ENCODE data around the gene SH3RF1.

Gene SH3RF1

DNA sequence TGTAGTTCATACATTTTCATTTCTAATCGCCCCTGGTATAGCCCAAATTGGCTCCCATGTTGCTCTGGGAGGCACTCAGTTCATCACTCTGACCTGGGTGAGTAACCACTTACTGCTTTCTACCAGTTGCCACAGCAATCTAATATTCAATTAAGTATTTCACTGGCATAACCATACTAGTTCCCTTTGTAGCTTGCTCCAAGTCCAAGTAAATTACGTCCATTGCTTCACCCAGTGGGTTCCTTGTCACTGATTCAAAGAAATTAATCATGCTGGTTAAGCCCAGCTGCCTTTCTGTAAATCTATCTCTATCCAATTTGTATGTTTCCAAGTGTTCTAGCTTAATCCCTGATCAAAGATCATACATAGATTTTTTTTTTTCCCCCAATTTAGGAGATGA, 168.7 kb downstream of the SH3RF1 start:
- DNase-seq (ENCODE audit: low read depth): no peak

DNA sequence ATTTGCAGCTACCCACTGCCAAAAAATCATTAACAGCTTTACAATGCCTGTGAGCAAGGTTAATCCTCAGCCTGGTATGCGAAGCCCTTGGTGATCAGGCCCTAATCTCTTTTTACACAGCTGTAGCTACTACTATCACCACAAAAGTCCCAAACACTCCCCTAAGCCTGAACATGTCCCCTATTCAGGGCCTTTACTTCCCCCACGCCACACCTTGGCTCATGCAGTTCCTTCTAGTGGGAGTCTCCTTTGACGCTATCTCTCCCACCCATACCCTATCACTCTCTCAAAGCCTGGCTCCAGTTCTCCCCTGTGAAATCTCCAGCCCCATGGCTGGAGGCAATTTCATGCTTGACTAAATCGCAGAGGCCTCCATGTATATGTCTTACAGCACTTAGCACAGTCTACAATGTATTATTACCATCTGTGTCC, 170.1 kb downstream of the SH3RF1 start:
- no peak for DNase-seq (ENCODE audit: low read depth)

DNA sequence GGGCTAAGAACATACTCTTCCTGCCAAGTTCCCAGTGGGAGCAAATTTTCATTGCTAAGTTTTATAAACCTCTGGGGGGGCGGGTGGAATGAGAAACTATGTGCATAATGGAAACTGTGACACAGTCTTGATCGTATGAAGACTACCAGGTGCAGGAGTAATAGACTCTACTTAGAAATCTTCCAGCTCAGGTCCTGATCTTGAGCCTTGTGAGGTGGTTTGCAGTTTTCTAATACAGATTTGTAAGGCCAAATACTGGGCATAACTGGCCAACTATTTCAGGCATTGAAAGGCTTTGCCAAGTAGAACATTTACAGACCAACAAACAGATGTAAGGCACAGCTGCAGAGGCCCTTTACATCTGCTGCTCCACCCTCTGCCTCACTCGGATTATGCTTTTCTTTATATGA, 171.0 kb downstream of the SH3RF1 start:
- DNase-seq (ENCODE audit: low read depth): no peak

DNA sequence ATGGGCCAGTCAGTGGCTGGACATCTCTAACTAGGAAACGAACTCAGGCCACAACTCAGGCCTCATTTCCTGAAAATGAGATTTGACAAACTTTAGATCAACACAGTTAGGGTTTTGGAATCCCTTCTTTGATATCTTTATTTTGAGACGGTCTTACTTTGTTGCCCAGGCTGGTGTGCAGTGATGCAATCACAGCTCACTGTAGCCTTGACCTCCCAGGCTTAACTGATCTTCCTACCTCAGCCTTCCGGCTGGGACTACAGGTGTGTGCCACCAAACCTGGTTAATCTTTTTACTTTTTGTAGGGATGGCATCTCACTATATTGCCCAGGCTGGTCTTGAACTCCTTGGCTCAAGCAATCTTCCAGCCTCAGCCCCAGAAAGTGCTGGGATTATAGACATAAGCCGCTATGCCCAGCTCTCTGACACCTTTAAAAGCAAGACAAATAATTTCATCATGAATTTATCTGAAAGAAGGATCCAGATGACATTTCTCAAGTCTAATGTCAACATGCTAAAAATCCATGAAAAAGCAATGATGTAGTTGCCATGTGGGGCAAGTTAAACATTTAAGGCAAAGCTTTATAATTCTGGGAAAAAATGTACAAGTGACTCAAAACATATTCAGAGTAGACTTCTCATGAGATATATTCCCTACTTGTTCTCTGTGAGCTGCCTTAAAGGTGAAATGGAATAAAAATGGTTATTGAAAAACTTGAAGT, 171.6 kb downstream of the SH3RF1 start:
- DNase-seq (ENCODE audit: low read depth): no peak

DNA sequence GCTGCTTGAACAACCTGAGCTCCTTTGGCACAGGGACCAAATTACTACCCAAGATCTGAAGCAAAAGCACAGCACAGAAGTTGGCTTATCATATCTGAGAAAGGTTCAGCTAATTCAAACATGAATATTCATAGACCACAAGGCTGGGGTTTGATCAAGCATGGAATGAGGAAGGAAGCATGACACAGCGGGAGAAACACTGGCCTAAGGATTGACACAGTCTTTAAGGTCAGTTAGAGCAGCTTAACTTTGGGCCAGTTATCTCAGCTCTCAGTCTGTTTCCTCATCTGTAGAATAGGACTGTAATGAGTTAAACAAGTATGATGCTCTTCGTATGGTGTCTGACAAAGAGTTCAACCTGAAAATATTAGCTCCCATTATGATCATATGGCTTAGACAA, 172.2 kb downstream of the SH3RF1 start:
- no peak for DNase-seq (ENCODE audit: low read depth)

- no peak for DNase-seq (ENCODE audit: low read depth)
These were observed 172.7 kb downstream of the SH3RF1 start for GRCh38 chr4:169098054-169098497.

DNA sequence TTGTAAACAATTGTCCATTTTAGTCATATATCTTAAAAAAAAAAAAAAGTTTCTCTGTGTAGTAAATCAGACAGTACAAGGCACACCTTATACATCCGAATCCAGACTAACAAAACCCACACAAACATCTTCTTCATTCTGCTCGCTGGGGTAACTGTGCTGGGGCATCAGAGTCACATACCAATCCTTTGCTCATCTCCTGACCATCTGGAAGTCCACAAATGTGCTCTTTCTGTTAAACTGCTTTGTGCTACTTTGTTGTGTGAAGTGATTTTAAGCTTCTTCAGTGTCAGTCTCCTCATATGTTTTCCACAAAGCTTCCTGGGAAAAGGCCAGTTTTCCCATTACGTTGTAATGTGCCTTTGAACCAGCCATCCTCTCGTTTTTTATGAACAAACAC, 174.5 kb downstream of the SH3RF1 start:
- no peak for DNase-seq (ENCODE audit: low read depth)

DNA sequence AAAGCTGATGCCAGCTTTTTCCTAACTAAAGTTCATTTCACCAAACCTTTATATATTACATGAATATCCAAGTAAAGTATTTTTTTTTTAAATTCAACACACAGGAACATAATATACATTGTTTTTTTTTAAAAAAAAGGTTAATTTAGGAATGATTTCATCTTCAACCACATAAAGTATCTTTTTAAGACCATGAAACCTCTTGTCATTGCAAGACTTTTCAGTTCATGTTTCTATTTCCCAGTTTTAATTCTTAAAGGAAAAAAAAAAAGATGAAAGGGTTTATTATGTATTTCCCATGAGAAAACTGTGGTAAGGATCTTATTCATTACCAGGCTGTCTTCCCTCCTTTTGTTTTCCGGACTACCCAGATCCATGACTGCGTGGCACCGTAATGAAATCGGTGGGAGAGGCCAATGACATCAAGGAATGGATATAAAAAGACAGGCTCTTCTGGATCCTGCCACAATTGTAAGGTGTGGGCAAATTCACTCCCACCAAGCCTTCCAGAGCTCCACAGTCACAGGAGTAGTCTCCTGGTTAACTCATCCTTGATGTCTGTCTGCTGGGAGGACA, 176.0 kb downstream of the SH3RF1 start:
- no peak for DNase-seq (ENCODE audit: low read depth)

GRCh38 chr4:169092889-169093522, 177.8 kb downstream of the SH3RF1 start:
- no peak for DNase-seq (ENCODE audit: low read depth)

DNA sequence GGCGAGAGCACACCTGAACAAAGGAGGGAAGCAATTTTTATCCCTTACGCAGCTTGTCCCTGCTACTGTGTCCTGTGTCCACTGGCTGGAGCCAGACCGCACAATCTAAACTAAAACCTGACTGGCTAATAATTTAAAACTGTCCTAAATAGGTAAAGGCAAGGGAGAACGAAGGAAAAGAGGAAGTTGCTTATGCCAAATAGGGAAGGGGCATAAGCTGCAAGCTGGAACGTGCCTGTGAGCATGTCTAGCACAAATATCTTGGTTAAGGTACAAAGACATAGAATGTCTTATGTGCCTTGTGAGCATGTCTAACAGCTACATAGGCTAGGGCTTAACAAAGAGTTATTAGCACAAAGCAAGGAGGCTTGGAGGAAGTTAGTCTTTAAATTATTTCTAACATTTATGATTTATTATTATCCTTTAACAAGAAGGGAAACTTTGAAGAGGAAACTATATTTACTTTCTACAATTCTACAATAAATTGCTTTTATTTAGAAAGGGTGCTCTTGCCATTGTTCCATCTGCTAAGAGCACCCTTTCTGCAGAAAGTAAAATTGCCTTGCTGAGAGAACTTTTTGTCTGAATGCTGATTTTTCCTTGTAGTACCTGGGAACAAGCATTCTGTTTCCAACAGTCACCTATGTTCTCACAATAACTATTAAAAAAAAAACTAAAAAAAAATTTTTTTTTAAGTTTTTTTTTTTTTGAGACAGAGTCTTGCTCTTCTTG, 180.1 kb downstream of the SH3RF1 start:
- DNase-seq (ENCODE audit: low read depth): no peak

GRCh38 chr4:169089004-169089403, 181.8 kb downstream of the SH3RF1 start:
- no peak for DNase-seq (ENCODE audit: low read depth)

- no peak for DNase-seq (ENCODE audit: low read depth)
These were observed 185.8 kb downstream of the SH3RF1 start for GRCh38 chr4:169084954-169085353.

- no peak for DNase-seq (ENCODE audit: low read depth)
These were observed 189.8 kb downstream of the SH3RF1 start for GRCh38 chr4:169080981-169081380.

DNA sequence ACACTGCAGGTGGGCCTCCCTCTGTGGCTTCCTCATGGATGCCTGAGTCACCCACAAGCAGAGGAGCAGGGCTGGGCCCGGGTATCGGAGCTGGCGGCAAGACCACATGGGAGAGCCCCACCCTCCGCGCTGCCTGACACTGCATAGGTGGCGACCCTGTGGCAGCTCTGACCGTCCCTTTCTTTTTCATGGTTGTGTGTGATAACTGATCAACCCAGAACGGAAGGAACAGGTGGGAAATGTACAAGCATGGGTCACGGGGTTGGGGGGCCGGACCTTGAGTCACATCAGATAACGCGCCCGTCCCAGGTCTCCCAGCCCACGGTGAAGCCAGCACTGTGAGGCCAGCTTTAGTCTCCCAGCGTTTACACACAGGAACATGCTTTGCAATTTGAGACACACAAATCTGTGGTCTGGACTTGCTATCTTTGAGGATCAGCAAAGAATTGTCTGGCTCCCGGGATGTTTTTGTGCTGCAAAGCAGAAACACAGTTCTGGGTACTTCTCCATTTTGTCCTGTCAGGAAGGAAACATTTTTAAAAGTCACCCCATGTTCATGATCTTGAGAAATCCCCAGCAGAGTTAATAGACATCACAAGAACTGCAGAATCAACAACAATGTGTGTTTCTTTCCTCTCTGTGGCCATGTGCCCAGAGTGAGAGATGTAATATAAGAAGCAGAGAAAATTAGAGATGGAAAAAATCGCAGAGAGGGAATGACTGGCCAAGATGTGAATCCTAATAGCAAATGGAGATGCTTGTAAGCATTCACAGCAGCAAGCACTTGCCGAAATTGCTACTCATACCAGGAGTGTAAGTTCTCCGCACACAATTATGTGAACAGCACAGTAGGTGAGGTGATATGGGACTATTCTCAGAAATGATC, 190.6 kb downstream of the SH3RF1 start:
- no peak for DNase-seq (ENCODE audit: low read depth)

GRCh38 chr4:169074117-169074516, 196.6 kb downstream of the SH3RF1 start:
- no peak for DNase-seq (ENCODE audit: low read depth)

- DNase-seq (ENCODE audit: low read depth): no peak
These were observed 199.0 kb downstream of the SH3RF1 start for GRCh38 chr4:169071747-169072146.

DNA sequence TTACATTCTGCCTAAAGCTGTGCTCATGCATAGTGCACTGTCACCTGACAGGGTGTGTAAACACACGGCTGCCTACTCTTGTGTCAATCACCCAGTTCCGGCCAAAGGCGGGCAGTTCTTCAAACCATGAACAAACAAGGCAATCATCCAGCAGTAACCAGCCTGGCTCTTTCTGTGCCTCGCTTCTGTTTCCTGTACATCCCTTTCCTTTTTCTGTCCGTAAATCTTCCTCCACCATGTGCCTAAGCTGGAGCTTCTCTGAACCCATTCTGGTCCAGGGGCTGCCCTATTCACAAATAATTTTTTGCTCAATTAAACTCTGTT, 199.9 kb downstream of the SH3RF1 start:
- DNase-seq (ENCODE audit: low read depth): no peak

GRCh38 chr4:169070071-169070894, 200.5 kb downstream of the SH3RF1 start:
- no peak for DNase-seq (ENCODE audit: low read depth)

- DNase-seq (ENCODE audit: low read depth): no peak
These were observed 202.3 kb downstream of the SH3RF1 start for GRCh38 chr4:169068423-169068822.

- DNase-seq (ENCODE audit: low read depth): no peak
These were observed 203.8 kb downstream of the SH3RF1 start for GRCh38 chr4:169066934-169067333.

DNA sequence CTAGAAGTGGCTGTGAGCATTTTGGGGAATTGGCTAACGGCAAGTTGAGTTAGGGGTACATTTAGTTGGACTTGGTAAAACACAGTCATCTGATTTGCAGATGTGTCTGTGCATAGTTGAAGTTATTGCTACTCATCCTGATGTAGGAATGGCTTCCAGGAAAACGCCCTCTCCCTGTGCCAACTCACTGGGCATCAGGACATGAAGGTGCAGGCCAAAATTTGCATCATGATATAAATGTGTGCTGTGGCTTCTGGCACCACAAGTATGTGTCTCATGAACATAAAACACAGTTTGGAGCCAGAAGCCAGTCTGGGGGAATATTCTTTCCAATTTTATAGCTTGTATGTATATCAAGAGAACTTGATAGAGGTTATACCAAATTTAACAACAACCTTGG, 206.5 kb downstream of the SH3RF1 start:
- no peak for DNase-seq (ENCODE audit: low read depth)
